PC-9 (cell line): Measurements from ENCODE around the gene KIF24.
"Not testable (repeated sequence)": the region's sequence is repeated elsewhere in the genome, so short reads cannot be mapped to it uniquely, and the experiment has no call there.

Experiments used
- EZH2 ChIP-seq: fragments of 200-600 bp; sonication (generic); IDR thresholded peaks from 2 replicates; pipeline ENCODE4 v1.8.0; 2017; ENCODE audit warnings: antibody characterized with exemption, low read depth
- TF ChIP-seq, protein P1 (sequence below): fragments of 200-600 bp; sonication (generic); conservative IDR thresholded peaks from 2 replicates; pipeline ENCODE4 v1.6.1; 2017; ENCODE audit warnings: mixed run types, antibody characterized with exemption, mild to moderate bottlenecking, moderate library complexity

DNA sequence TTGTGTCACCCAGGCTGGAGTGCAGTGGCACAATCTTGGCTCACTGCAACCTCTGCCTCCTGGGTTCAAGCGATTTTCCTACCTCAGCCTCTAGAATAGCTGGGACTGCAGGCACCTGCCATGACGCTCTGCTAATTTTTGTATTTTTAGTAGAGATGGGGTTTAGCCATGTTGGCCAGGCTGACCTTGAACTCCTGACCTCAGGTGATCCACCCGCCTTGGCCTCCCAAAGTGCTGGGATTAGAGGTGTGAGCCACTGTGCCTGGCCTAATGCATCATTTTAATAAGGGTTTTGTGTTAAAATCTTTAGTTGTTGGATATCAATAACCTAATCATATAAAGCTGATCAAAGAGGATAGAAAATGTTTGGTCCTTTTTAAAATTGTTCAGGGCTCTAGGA, 20.8 kb downstream of the KIF24 start:
- TF ChIP-seq, protein P1, sequence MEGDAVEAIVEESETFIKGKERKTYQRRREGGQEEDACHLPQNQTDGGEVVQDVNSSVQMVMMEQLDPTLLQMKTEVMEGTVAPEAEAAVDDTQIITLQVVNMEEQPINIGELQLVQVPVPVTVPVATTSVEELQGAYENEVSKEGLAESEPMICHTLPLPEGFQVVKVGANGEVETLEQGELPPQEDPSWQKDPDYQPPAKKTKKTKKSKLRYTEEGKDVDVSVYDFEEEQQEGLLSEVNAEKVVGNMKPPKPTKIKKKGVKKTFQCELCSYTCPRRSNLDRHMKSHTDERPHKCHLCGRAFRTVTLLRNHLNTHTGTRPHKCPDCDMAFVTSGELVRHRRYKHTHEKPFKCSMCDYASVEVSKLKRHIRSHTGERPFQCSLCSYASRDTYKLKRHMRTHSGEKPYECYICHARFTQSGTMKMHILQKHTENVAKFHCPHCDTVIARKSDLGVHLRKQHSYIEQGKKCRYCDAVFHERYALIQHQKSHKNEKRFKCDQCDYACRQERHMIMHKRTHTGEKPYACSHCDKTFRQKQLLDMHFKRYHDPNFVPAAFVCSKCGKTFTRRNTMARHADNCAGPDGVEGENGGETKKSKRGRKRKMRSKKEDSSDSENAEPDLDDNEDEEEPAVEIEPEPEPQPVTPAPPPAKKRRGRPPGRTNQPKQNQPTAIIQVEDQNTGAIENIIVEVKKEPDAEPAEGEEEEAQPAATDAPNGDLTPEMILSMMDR, result not testable (repeated sequence)
- TF ChIP-seq EZH2, result not testable (repeated sequence)
